Measurements from ENCODE around the gene PRKG2. TPM values are rescaled to one million over a fixed set of nuclear protein-coding genes. Genes with fewer than 3 reads are reported as not detected.

Gene PRKG2
- total RNA-seq, 1 experiment from 2014 or later = 1.9 TPM

DNA sequence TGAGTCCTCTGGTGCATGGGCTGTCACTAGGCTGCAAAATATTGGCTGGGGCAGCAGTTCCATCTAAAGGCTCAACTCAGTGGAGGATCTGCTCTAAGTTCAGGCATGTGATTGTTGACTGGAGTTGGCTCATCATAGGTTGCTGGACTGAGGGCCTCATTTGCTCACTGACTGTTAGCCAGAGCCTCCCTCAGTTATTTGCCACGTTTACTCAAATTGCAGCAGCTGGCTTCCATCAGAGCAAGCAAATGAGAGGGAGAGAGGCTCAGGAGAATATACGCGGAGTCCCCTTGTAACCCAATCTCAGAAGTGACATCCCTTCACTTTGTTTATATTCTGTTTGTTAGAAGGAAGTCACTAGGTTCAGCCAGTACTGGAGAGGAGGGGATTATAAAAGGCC lies 130.4 kb downstream of the PRKG2 start:
- H4K91ac ChIP-seq (ENCODE audit: insufficient read length, low read depth, low read length) = no peak overlapping the region
- H3K23me2 ChIP-seq (ENCODE audit: insufficient read length, low read depth, low read length, poor library complexity, severe bottlenecking) = no peaks in the 10 kb centered on the region
- no peaks in the 10 kb centered on the region for H3K79me2 ChIP-seq (ENCODE audit: insufficient read depth, low read length)
- no peaks in the 10 kb centered on the region for H3K27me3 ChIP-seq (ENCODE audit: insufficient read depth, low read length)
- Mint-ChIP-seq H3K27ac (no peak overlapping the region), H3K9me3 (peaks cover 21 to 24% of the 10 kb centered on the region in 2 experiments), H3K36me3 (ENCODE audit: insufficient read depth in 1 of 3, low read depth in 3 of 3) (peaks cover 10 to 21% (median 15%) of the 10 kb centered on the region in 3 experiments; a peak in 5 of 7 replicates), H3K27me3 (ENCODE audit: low read depth) (no peaks in the 10 kb centered on the region; the same call in 1 of the 2 replicates), H3K4me1 (no peaks in the 10 kb centered on the region), H3K4me3 (no peak overlapping the region)
- H4K8ac ChIP-seq (replicated peaks; ENCODE audit: insufficient read length, low read depth, low read length) = no peak overlapping the region
- H3K79me1 ChIP-seq (ENCODE audit: insufficient read depth, low read depth, low read length, poor library complexity, severe bottlenecking) = no peaks in the 10 kb centered on the region
- H3K14ac ChIP-seq (ENCODE audit: insufficient read depth, low read length) = no peak overlapping the region; the same call in 1 of the 2 replicates
- no peak overlapping the region for H2BK15ac ChIP-seq (ENCODE audit: low read depth, low read length)
- H3T11ph ChIP-seq (ENCODE audit: low read length) = no peak overlapping the region
- H2AFZ ChIP-seq (ENCODE audit: low read length) = no peak overlapping the region
- H4K5ac ChIP-seq (ENCODE audit: insufficient read length, low read depth, low read length) = no peak overlapping the region
- H3K27ac ChIP-seq (ENCODE audit: insufficient read length, low read depth, low read length) = no peak overlapping the region
- no peaks in the 10 kb centered on the region for H3K9me3 ChIP-seq (ENCODE audit: control insufficient read depth, low read depth, low read length)
- no peak overlapping the region for H2BK120ac ChIP-seq (ENCODE audit: low read depth, low read length, poor library complexity, severe bottlenecking)
- H2AK5ac ChIP-seq (ENCODE audit: insufficient read length, low read length) = no peak overlapping the region
- no peaks in the 10 kb centered on the region for H4K20me1 ChIP-seq (ENCODE audit: control insufficient read depth, insufficient read depth, insufficient read length)
- TF ChIP-seq CTCF (conservative IDR thresholded peaks at IDR 0.05) = no peak
- H3K56ac ChIP-seq (ENCODE audit: insufficient read length, low read depth, low read length) = no peak overlapping the region
- WGBS (ENCODE audit: extremely low coverage, insufficient read length, low lambda C conversion rate) = no CpG with 5 or more reads among the region's 3 CpGs
- no peaks in the 10 kb centered on the region for H3K4me1 ChIP-seq (ENCODE audit: insufficient read depth, low read length)
- H3K4ac ChIP-seq (ENCODE audit: low read depth, low read length) = no peak overlapping the region
- H2BK5ac ChIP-seq (ENCODE audit: insufficient read length, low read length) = no peak overlapping the region
- H3K18ac ChIP-seq (ENCODE audit: insufficient read length, low read depth, low read length) = no peak overlapping the region
- H3K4me2 ChIP-seq (ENCODE audit: insufficient read depth, insufficient read length, low read length) = no peak overlapping the region
- H3K9ac ChIP-seq (ENCODE audit: extremely low read depth, insufficient read length, low read length) = no peak overlapping the region
- H2BK12ac ChIP-seq (ENCODE audit: insufficient read length, low read depth, low read length) = no peak overlapping the region
- H3K23ac ChIP-seq (ENCODE audit: insufficient read length, low read depth, low read length) = no peak overlapping the region
- H2BK20ac ChIP-seq (ENCODE audit: low read depth, low read length, poor library complexity, severe bottlenecking) = no peak overlapping the region
- no peak for DNase-seq

All from H9 (cell line).